GM12874 (cell line): ENCODE results near the gene PIGQ.

Experiments used
- TF ChIP-seq, protein P1 (sequence below): IDR thresholded peaks from 2 replicates; pipeline ENCODE4 v1.5.1; 2011; ENCODE audit warnings: low read depth, mild to moderate bottlenecking, control low read depth, low read length, moderate library complexity; ENCODE audit not compliant: insufficient read depth

Gene PIGQ

DNA sequence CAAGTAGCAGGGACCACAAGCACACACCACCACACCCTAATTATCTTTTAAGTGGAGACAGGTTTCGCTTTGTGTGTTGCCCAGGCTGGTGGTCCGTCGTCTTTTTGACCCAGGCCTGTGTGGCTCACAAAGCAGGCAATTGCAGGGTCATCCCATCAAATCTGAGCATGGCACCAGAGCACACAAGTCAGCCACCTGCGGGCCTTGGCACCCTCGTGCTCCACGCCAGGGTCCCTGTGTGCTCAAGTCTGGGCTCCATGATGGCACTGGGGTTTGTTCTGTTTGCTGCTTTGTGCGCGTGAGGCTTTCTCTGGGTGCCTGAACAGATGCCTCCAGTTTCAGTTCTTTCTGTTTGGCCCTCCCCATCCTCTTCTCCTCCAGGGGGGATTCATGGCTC is 44.6 kb upstream of the PIGQ start:
- TF ChIP-seq, protein P1, sequence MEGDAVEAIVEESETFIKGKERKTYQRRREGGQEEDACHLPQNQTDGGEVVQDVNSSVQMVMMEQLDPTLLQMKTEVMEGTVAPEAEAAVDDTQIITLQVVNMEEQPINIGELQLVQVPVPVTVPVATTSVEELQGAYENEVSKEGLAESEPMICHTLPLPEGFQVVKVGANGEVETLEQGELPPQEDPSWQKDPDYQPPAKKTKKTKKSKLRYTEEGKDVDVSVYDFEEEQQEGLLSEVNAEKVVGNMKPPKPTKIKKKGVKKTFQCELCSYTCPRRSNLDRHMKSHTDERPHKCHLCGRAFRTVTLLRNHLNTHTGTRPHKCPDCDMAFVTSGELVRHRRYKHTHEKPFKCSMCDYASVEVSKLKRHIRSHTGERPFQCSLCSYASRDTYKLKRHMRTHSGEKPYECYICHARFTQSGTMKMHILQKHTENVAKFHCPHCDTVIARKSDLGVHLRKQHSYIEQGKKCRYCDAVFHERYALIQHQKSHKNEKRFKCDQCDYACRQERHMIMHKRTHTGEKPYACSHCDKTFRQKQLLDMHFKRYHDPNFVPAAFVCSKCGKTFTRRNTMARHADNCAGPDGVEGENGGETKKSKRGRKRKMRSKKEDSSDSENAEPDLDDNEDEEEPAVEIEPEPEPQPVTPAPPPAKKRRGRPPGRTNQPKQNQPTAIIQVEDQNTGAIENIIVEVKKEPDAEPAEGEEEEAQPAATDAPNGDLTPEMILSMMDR: no peak

DNA sequence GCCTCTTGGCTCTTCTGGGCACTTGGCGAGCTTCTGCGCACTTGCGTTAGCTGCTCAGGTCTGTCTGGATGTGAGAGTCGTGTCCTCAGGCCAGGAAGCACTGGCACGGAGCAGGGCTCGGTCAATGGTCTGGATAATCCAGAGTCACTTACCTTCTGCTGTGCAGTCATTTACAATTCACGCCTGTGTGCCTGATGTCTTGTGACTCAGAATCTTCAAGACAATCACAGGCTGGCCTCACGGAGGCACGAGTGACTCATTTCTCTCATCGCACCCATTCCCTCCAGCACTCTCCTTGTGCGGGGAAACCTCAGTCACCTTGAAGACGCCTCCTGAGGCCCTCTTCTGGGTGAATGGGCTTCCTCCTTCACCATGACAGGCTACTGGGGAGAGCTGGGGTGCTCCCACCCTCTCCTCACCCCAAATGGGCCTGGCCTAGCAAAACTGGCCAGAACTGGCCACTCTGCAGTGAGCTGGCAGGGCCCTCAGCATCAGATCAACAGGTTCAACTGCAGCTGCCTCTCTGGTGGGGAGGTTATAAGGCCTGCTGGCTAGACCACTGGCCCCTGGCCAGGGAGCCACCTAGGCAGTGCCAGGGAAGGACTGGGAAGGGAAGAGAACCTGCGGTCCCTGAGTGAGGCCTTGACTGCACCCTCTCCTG is 44.1 kb upstream of the PIGQ start:
- TF ChIP-seq, protein P1: no peak

DNA sequence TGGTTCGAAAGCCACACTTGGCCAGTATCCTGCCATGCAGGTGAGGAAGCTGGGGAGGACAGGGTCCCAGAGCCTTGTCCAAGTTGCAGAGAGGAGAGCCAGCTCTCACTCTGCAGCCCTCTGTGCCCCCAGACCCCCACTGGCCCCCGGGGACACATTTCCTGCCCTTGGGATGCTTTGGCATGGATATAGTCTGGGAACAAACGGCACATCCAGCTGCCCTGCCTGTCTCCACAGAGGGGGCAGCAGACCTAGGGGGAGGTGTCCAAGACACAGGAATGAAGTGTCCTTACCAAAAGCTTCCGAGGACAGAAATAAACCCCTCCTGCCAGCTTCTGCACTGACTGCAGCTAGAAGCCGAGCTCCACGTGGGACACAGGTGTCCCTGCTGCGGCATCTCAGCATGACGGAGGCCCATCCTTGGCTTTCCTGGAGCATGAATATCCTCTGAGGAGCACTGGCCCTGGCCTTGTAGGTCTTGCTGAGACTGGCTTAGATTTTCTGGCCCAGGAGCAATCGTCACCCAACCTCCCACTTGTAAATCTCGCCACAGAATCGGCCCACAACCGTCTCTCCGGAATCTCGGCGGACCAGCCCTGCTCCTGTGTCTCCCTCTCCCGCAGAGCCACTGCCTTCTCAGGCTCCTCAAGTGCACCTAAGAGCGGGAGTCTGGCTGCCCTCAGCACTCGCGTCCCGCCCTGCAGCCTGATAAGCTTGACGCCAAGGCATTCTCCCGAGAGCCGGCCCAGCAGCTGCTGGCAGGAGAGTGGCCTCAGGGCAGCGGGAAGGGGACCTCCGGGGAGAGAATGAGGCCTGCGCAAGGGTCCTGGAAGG is 43.4 kb upstream of the PIGQ start:
- TF ChIP-seq, protein P1: no peak

DNA sequence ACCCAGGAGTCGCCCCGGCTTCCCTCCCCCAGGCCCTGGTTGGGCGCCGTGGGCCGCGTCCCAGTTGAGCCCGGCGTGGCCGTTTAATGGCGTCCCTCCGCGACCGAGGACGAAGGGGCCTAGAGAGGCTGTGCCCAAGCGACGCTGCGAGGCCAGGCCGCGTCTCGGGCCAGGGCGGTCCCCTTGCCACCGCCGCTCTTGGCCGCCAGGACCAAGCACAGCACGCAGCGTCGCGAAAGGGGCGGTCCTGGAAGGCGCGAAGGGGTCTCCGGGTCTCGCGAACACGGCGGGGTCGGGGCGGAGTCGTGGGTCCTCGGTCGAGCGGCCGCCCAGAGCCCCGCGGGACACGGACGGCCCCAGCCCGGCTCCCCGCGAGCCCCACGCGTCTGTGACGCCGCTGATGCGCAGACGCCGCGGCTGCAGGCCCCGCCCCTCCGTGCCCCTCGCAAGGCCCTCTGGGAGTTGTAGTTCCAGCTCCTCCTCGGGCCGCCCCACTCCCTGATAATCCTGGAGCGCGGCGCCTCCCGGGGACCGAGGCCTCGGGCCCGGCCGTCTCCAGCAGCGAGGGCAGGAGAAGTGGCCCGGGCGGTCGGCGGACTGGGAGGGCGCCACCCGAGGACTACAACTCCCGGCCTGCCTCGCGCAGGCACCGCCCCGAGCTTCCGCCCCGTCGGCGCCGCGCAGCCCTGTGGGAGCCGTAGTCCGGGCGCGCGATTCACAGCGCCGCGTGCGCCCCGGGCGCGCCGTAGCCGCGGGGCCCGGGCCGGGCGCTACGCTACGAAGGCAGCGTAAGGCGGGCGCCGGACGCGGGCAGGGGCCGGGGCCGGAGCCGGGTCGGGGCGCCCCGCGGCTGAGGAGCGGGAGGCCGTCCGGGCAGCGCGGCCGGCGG is 42.5 kb upstream of the PIGQ start, which contains the start of gene CAPN15:
CAPN15 (plus strand) TSS at position 698 of the 889 bp plus-strand sequence. CDS start 19,127 bp downstream, outside the sequence.
- TF ChIP-seq, protein P1: no peak

DNA sequence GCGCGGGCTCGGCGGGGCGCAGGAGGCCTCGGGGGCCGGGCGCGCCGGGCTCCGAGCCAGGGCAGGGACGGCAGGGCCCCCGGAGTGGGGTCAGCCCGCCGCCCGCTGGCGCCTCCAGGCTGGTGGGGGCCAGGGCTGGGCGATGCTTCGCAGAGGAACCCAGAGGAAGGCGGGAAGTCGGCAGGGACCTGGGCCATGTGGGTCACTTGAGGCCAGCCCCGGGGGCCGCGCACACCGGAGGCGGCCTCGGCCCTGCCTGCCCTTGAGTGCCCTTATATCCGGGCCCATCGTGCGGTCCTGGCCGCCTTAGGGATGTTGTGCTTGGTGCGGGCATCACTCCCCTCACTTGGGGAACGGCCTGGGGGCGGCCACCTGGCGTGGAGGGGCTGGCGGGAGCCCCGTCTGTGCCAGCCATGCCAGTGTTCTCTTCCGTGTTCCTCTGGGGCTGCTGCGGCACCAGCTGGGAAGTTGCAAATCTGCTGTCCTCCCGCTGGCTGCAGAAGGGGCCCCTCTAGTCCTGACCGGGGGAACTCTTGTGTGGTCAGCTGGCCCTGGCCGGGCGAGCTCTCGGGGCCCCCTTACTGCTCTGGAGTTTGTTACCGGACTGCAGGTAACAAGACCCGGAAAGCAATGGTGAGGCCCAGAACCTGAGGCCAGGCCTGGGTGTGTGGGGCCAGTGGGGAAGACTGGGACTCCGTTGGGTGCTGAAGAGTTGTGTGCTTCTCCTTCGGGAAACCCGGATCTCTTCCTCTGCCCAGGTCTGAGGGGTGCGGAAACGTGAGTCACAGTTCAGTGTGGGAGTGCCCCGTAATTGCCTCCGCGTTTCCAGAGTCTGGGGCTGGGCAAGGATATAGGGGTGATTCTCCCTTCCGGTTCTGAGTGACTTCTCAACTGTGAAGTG is 41.4 kb upstream of the PIGQ start:
- TF ChIP-seq, protein P1: no peak

DNA sequence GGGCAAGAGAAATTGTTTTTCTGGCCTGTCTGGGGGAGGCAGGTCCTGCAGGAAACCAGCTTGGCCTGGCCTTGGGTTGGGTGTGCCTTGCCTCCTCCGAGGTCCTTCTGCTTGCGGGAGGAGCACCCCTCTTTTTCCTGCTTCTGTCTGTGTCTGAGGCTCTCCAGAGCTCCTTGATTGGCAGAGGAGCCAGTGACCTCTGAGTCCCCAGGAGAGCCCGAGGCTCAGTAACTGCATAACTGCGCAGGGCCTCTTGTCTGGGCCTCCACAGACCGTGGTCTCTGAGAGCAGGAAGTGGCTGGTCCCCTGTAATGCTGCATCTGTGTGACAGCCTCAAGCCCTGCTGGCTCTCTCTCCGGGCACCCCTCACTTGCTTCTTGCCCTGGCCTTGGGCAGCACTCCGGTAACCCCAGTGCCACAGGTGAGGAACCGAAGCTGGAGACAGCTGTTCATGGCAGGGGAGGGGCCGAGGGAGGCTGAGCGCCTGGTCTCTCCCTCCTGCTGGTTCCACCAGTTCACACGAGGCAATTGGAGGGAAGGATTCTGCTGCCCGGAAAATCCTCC is 40.7 kb upstream of the PIGQ start:
- TF ChIP-seq, protein P1: no peak
